G401.6 (cell line): ENCODE data around the gene INPP5B.

Experiments
- FAIRE-seq: peaks from 2 replicates; lab custom pipeline; 2012; peaks lifted over from hg19 to GRCh38; lab: Jason Lieb, UNC

Gene INPP5B

GRCh38 chr1:37866491-37866890, 80.4 kb downstream of the INPP5B start:
- no peak for FAIRE-seq

- no peak for FAIRE-seq
Observed at GRCh38 chr1:37865348-37866120, 81.3 kb downstream of the INPP5B start.

- FAIRE-seq = no peak
Observed at GRCh38 chr1:37862330-37862729, 84.5 kb downstream of the INPP5B start.

- no peak for FAIRE-seq
Observed at GRCh38 chr1:37861151-37861550, 85.7 kb downstream of the INPP5B start.

- FAIRE-seq = no peak
Observed at GRCh38 chr1:37860346-37860666, 86.5 kb downstream of the INPP5B start.

GRCh38 chr1:37859507-37860345, 87.1 kb downstream of the INPP5B start, which contains the start of gene MTF1:
MTF1 (minus strand) TSS chr1:37859592; CDS start chr1:37857658, 1,934 bp downstream.
- FAIRE-seq = peak; percentile 95

GRCh38 chr1:37858931-37859506, 87.8 kb downstream of the INPP5B start:
- FAIRE-seq = no peak

- no peak for FAIRE-seq
Observed at GRCh38 chr1:37854406-37854805, 92.4 kb downstream of the INPP5B start.

GRCh38 chr1:37853157-37853556, 93.7 kb downstream of the INPP5B start:
- no peak for FAIRE-seq

GRCh38 chr1:37851782-37852210, 95.1 kb downstream of the INPP5B start:
- no peak for FAIRE-seq

- FAIRE-seq = no peak
Observed at GRCh38 chr1:37851262-37851661, 95.6 kb downstream of the INPP5B start.

- no peak for FAIRE-seq
Observed at GRCh38 chr1:37850352-37850955, 96.4 kb downstream of the INPP5B start.

- no peak for FAIRE-seq
Observed at GRCh38 chr1:37849480-37849879, 97.4 kb downstream of the INPP5B start.

- FAIRE-seq = no peak
Observed at GRCh38 chr1:37846647-37847339, 100.1 kb downstream of the INPP5B start.

- FAIRE-seq = no peak
Observed at GRCh38 chr1:37845786-37846185, 101.1 kb downstream of the INPP5B start.

- no peak for FAIRE-seq
Observed at GRCh38 chr1:37845049-37845646, 101.7 kb downstream of the INPP5B start.

- no peak for FAIRE-seq
Observed at GRCh38 chr1:37844536-37844935, 102.3 kb downstream of the INPP5B start.

GRCh38 chr1:37841652-37842051, 105.2 kb downstream of the INPP5B start:
- FAIRE-seq = no peak

GRCh38 chr1:37840711-37841110, 106.1 kb downstream of the INPP5B start:
- no peak for FAIRE-seq

GRCh38 chr1:37839676-37840075, 107.2 kb downstream of the INPP5B start:
- FAIRE-seq = no peak

- FAIRE-seq = no peak
Observed at GRCh38 chr1:37836788-37837187, 110.1 kb downstream of the INPP5B start.

GRCh38 chr1:37831809-37832208, 115.0 kb downstream of the INPP5B start:
- no peak for FAIRE-seq
